GM18909 (cell line): ENCODE results near the gene MMP24.

ENCODE experiments used
- ATAC-seq: cut with Tn5 transposase; IDR thresholded peaks from one replicate; pipeline ENCODE4 v1.9.1; 2021; ENCODE audit warnings: mild to moderate bottlenecking; ENCODE audit not compliant: unreplicated experiment, poor library complexity

The MMP24 gene

GRCh38 chr20:35326021-35326739 lies 99.7 kb downstream of the MMP24 start:
- no peak for ATAC-seq
